ENCODE measurements around the gene PAFAH1B1.
"Not testable (repeated sequence)": the region's sequence is repeated elsewhere in the genome, so short reads cannot be mapped to it uniquely, and the experiment has no call there.

Gene PAFAH1B1

GRCh38 chr17:2592971-2593820, at the start of gene PAFAH1B1:
Gene PAFAH1B1, plus strand, starts transcription at chr17:2593654. Its CDS starts 44,635 bp downstream, at chr17:2638289.
- peak; percentile 94 for DNase-seq (ENCODE audit: low spot score)

GRCh38 chr17:2545393-2545792, 48.1 kb upstream of the PAFAH1B1 start:
- DNase-seq (ENCODE audit: low spot score), result no peak

GRCh38 chr17:2547176-2547575, 46.3 kb upstream of the PAFAH1B1 start:
- DNase-seq (ENCODE audit: low spot score), result no peak

- not testable (repeated sequence) for DNase-seq (ENCODE audit: low spot score)
These were observed 45.4 kb upstream of the PAFAH1B1 start for GRCh38 chr17:2548026-2548425.

- no peak for DNase-seq (ENCODE audit: low spot score)
These were observed 43.9 kb upstream of the PAFAH1B1 start for GRCh38 chr17:2549392-2550211.

GRCh38 chr17:2551493-2551892, 42.0 kb upstream of the PAFAH1B1 start:
- no peak for DNase-seq (ENCODE audit: low spot score)

- DNase-seq (ENCODE audit: low spot score), result no peak
These were observed 41.5 kb upstream of the PAFAH1B1 start for GRCh38 chr17:2551928-2552327.

- DNase-seq (ENCODE audit: low spot score), result no peak
These were observed 32.8 kb upstream of the PAFAH1B1 start for GRCh38 chr17:2560658-2561057.

- DNase-seq (ENCODE audit: low spot score), result no peak
These were observed 31.1 kb upstream of the PAFAH1B1 start for GRCh38 chr17:2562162-2562858.

- DNase-seq (ENCODE audit: low spot score), result no peak
These were observed 30.4 kb upstream of the PAFAH1B1 start for GRCh38 chr17:2563061-2563460.

GRCh38 chr17:2563543-2563942, 29.9 kb upstream of the PAFAH1B1 start:
- no peak for DNase-seq (ENCODE audit: low spot score)

GRCh38 chr17:2564877-2565276, 28.6 kb upstream of the PAFAH1B1 start:
- no peak for DNase-seq (ENCODE audit: low spot score)

- no peak for DNase-seq (ENCODE audit: low spot score)
These were observed 27.4 kb upstream of the PAFAH1B1 start for GRCh38 chr17:2566056-2566455.

- DNase-seq (ENCODE audit: low spot score), result no peak
These were observed 21.7 kb upstream of the PAFAH1B1 start for GRCh38 chr17:2571523-2572303.

- not testable (repeated sequence) for DNase-seq (ENCODE audit: low spot score)
These were observed 21.2 kb upstream of the PAFAH1B1 start for GRCh38 chr17:2572304-2572609.

- no peak for DNase-seq (ENCODE audit: low spot score)
These were observed 13.3 kb upstream of the PAFAH1B1 start for GRCh38 chr17:2580151-2580550.

GRCh38 chr17:2580661-2581060, 12.8 kb upstream of the PAFAH1B1 start:
- DNase-seq (ENCODE audit: low spot score), result peak; percentile 90

- DNase-seq (ENCODE audit: low spot score), result no peak
These were observed 11.0 kb upstream of the PAFAH1B1 start for GRCh38 chr17:2582493-2582892.

- no peak for DNase-seq (ENCODE audit: low spot score)
These were observed 2.3 kb upstream of the PAFAH1B1 start for GRCh38 chr17:2591040-2591640.

GRCh38 chr17:2593821-2594721, 617 bp downstream of the PAFAH1B1 start:
- DNase-seq (ENCODE audit: low spot score), result peak; percentile 86

Data from putamen (tissue), 1 donor.